H9 (cell line): ENCODE results near the gene PABPN1. TPM values are rescaled to one million over a fixed set of nuclear protein-coding genes. Genes with fewer than 3 reads are reported as not detected.

Source experiments
- DNase-seq: peaks from one replicate; pipeline ENCODE4 v3.0.0-alpha.2; 2017
- H2AFZ ChIP-seq: one replicate; pipeline ENCODE4 v1.6.1; 2013; ENCODE audit warnings: mild to moderate bottlenecking, low read length, control low read depth, moderate library complexity
- H2AK5ac ChIP-seq: 2 replicates; pipeline ENCODE4 v1.6.1; 2013; ENCODE audit warnings: low read length, control low read depth, mixed read lengths; ENCODE audit not compliant: insufficient read length
- H2BK120ac ChIP-seq: one replicate; pipeline ENCODE4 v1.6.1; 2013; ENCODE audit warnings: low read depth, mild to moderate bottlenecking, low read length, control low read depth, inconsistent platforms; ENCODE audit not compliant: poor library complexity, severe bottlenecking
- H2BK12ac ChIP-seq: 2 replicates; pipeline ENCODE4 v1.6.1; 2013; ENCODE audit warnings: low read length, control low read depth, mixed read lengths, low read depth; ENCODE audit not compliant: insufficient read length
- H2BK15ac ChIP-seq: 2 replicates; pipeline ENCODE4 v1.6.1; 2013; ENCODE audit warnings: low read depth, low read length, control low read depth
- H2BK20ac ChIP-seq: one replicate; pipeline ENCODE4 v1.6.1; 2013; ENCODE audit warnings: low read depth, mild to moderate bottlenecking, low read length, control low read depth, inconsistent platforms; ENCODE audit not compliant: poor library complexity, severe bottlenecking
- H2BK5ac ChIP-seq: 2 replicates; pipeline ENCODE4 v1.6.1; 2013; ENCODE audit warnings: low read length, control low read depth, mixed read lengths; ENCODE audit not compliant: insufficient read length
- H3K14ac ChIP-seq: 2 replicates; pipeline ENCODE4 v1.6.1; 2013; ENCODE audit warnings: low read length, control low read depth; ENCODE audit not compliant: insufficient read depth
- H3K18ac ChIP-seq: 2 replicates; pipeline ENCODE4 v1.6.1; 2013; ENCODE audit warnings: low read depth, mild to moderate bottlenecking, mixed read lengths, low read length, control low read depth; ENCODE audit not compliant: insufficient read length
- H3K23ac ChIP-seq: 2 replicates; pipeline ENCODE4 v1.6.1; 2013; ENCODE audit warnings: low read length, control low read depth, mixed read lengths, low read depth; ENCODE audit not compliant: insufficient read length
- H3K23me2 ChIP-seq: 2 replicates; pipeline ENCODE4 v1.6.1; 2013; ENCODE audit warnings: low read depth, mild to moderate bottlenecking, mixed read lengths, low read length, control low read depth; ENCODE audit not compliant: insufficient read length, poor library complexity, severe bottlenecking
- H3K27ac ChIP-seq: 2 replicates; pipeline ENCODE4 v1.5.1; 2013; ENCODE audit warnings: low read length, control low read depth, mixed read lengths, low read depth; ENCODE audit not compliant: insufficient read length
- H3K27me3 ChIP-seq: 2 replicates; pipeline ENCODE4 v1.6.1; 2013; ENCODE audit warnings: low read length, control low read depth, inconsistent platforms; ENCODE audit not compliant: insufficient read depth
- H3K4ac ChIP-seq: 2 replicates; pipeline ENCODE4 v1.6.1; 2013; ENCODE audit warnings: low read depth, mild to moderate bottlenecking, control low read depth, inconsistent platforms, low read length, moderate library complexity
- H3K4me1 ChIP-seq: 2 replicates; pipeline ENCODE4 v1.6.1; 2013; ENCODE audit warnings: low read length, control low read depth, inconsistent platforms; ENCODE audit not compliant: insufficient read depth
- H3K4me2 ChIP-seq: 2 replicates; pipeline ENCODE4 v1.6.1; 2013; ENCODE audit warnings: low read length, control low read depth, mixed read lengths; ENCODE audit not compliant: insufficient read length, insufficient read depth
- H3K56ac ChIP-seq: 2 replicates; pipeline ENCODE4 v1.6.1; 2013; ENCODE audit warnings: low read depth, mild to moderate bottlenecking, mixed read lengths, low read length, control low read depth; ENCODE audit not compliant: insufficient read length
- H3K79me1 ChIP-seq: 2 replicates; pipeline ENCODE4 v1.6.1; 2013; ENCODE audit warnings: low read depth, mild to moderate bottlenecking, moderate library complexity, low read length, control low read depth, inconsistent platforms; ENCODE audit not compliant: insufficient read depth, poor library complexity, severe bottlenecking
- H3K79me2 ChIP-seq: 2 replicates; pipeline ENCODE4 v1.6.1; 2013; ENCODE audit warnings: low read length, control low read depth, inconsistent platforms; ENCODE audit not compliant: insufficient read depth
- H3K9ac ChIP-seq: 2 replicates; pipeline ENCODE4 v1.6.1; 2013; ENCODE audit warnings: low read length, control low read depth, mixed read lengths; ENCODE audit not compliant: insufficient read length; ENCODE audit errors: extremely low read depth
- H3K9me3 ChIP-seq: one replicate; pipeline ENCODE4 v1.6.1; 2013; ENCODE audit warnings: low read depth, low read length, inconsistent platforms; ENCODE audit not compliant: control insufficient read depth
- H3T11ph ChIP-seq: one replicate; pipeline ENCODE4 v1.6.1; 2013; ENCODE audit warnings: mild to moderate bottlenecking, low read length, control low read depth, inconsistent platforms
- H4K20me1 ChIP-seq: one replicate; pipeline ENCODE4 v1.6.1; 2013; ENCODE audit not compliant: control insufficient read depth, insufficient read length, insufficient read depth
- H4K5ac ChIP-seq: 2 replicates; pipeline ENCODE4 v1.6.1; 2013; ENCODE audit warnings: low read depth, mild to moderate bottlenecking, mixed read lengths, low read length, control low read depth; ENCODE audit not compliant: insufficient read length
- H4K8ac ChIP-seq: replicated peaks from 2 replicates; pipeline ENCODE4 v1.6.1; 2013; ENCODE audit warnings: low read length, control low read depth, mixed read lengths, low read depth; ENCODE audit not compliant: insufficient read length
- H4K91ac ChIP-seq: 2 replicates; pipeline ENCODE4 v1.6.1; 2013; ENCODE audit warnings: low read depth, mild to moderate bottlenecking, moderate library complexity, mixed read lengths, low read length, control low read depth; ENCODE audit not compliant: insufficient read length
- H3K27ac Mint-ChIP-seq, 3 experiments: 2 replicates in 2 of 3; 3 replicates in 1 of 3; pipeline ENCODE4 v1.8.0; 2020 to 2021; ENCODE audit warnings: mixed read lengths in 3 of 3, mild to moderate bottlenecking in 1 of 3, moderate library complexity in 1 of 3
- H3K27me3 Mint-ChIP-seq: 2 replicates; pipeline ENCODE4 v1.8.0; 2021; ENCODE audit warnings: low read depth, mild to moderate bottlenecking, moderate library complexity, mixed read lengths
- H3K36me3 Mint-ChIP-seq, 3 experiments: 2 replicates in 2 of 3; 3 replicates in 1 of 3; pipeline ENCODE4 v1.8.0; 2020 to 2021; ENCODE audit warnings: low read depth in 3 of 3, mixed read lengths in 3 of 3; ENCODE audit not compliant: insufficient read depth in 1 of 3
- H3K4me1 Mint-ChIP-seq, 2 experiments: 2 replicates each; pipeline ENCODE4 v1.8.0; 2020; ENCODE audit warnings: mixed read lengths in 2 of 2
- H3K4me3 Mint-ChIP-seq, 2 experiments: 2 replicates in 1 of 2; 3 replicates in 1 of 2; pipeline ENCODE4 v1.8.0; 2020 to 2021; ENCODE audit warnings: mild to moderate bottlenecking in 2 of 2, mixed read lengths in 2 of 2, moderate library complexity in 1 of 2
- H3K9me3 Mint-ChIP-seq, 2 experiments: 2 replicates in 1 of 2; 3 replicates in 1 of 2; pipeline ENCODE4 v1.8.0; 2020; ENCODE audit warnings: mild to moderate bottlenecking in 2 of 2, mixed read lengths in 2 of 2, moderate library complexity in 1 of 2
- CTCF ChIP-seq: fragments of 200-600 bp; sonication (generic); conservative IDR thresholded peaks from 3 replicates; pipeline ENCODE4 v1.8.0; 2021; ENCODE audit warnings: antibody characterized with exemption, mild to moderate bottlenecking
- WGBS: extraction: QIAGEN DNeasy Blood & Tissue Kit; methylation state at CpG from one replicate; pipeline ENCODE4 v1.1.7; 2013; ENCODE audit warnings: missing lambda C conversion rate, low lambda C conversion rate, mixed read lengths; ENCODE audit not compliant: insufficient read length; ENCODE audit errors: extremely low coverage; 5-methylcytosine and 5-hydroxymethylcytosine counted together
- total RNA-seq: library from RNA; stranded (reverse); gene quantifications from 2 replicates; pipeline ENCODE4 v1.2.1, GENCODE V29; 2021

PABPN1 gene
- total RNA-seq, 1 experiment from 2014 or later, result 333 TPM

GRCh38 chr14:23347406-23348296 lies 26.4 kb downstream of the PABPN1 start:
- DNase-seq, result no peak
- no peaks in the 10 kb centered on the region for H4K20me1 ChIP-seq
- no peaks in the 10 kb centered on the region for H3K79me2 ChIP-seq
- no peak overlapping the region for H2AK5ac ChIP-seq
- no CpG with 5 or more reads among the region's 19 CpGs for WGBS
- no peak overlapping the region for H4K5ac ChIP-seq
- H3K18ac ChIP-seq, result no peak overlapping the region
- H3K27ac Mint-ChIP-seq, result no peak overlapping the region; a peak in 1 of 7 replicates
- no peaks in the 10 kb centered on the region for H3K79me1 ChIP-seq
- peaks cover 16% of the 10 kb centered on the region for H3K27me3 Mint-ChIP-seq
- no peak overlapping the region for H2AFZ ChIP-seq
- TF ChIP-seq CTCF, result no peak
- H3T11ph ChIP-seq, result no peak overlapping the region
- H4K8ac ChIP-seq, result no peak overlapping the region
- no peak overlapping the region for H3K14ac ChIP-seq
- no peak overlapping the region for H3K4me2 ChIP-seq
- H2BK5ac ChIP-seq, result no peak overlapping the region
- peaks cover 5% of the 10 kb centered on the region for H3K23me2 ChIP-seq
- no peak overlapping the region for H3K4me3 Mint-ChIP-seq
- no peak overlapping the region for H4K91ac ChIP-seq
- H2BK20ac ChIP-seq, result no peak overlapping the region
- H3K9me3 Mint-ChIP-seq, result no peaks in the 10 kb centered on the region; a peak in 2 of 5 replicates
- no peak overlapping the region for H3K56ac ChIP-seq
- H3K9ac ChIP-seq, result no peak overlapping the region
- H3K27me3 ChIP-seq, result no peaks in the 10 kb centered on the region
- no peak overlapping the region for H2BK15ac ChIP-seq
- H2BK12ac ChIP-seq, result no peak overlapping the region
- H3K36me3 Mint-ChIP-seq, result peaks cover 16 to 26% (median 22%) of the 10 kb centered on the region in 3 experiments
- peaks cover 19 to 21% of the 10 kb centered on the region in 2 experiments for H3K4me1 Mint-ChIP-seq
- H2BK120ac ChIP-seq, result no peak overlapping the region
- H3K4ac ChIP-seq, result no peak overlapping the region
- H3K9me3 ChIP-seq, result no peaks in the 10 kb centered on the region
- H3K4me1 ChIP-seq, result no peaks in the 10 kb centered on the region; the same call in 1 of the 2 replicates
- no peak overlapping the region for H3K27ac ChIP-seq
- no peak overlapping the region for H3K23ac ChIP-seq
